HepG2 (cell line): ENCODE data around the gene MYPN. TPM values are rescaled to one million over a fixed set of nuclear protein-coding genes. Genes with fewer than 3 reads are reported as not detected.

ENCODE experiments used
- ATAC-seq: fragments of 200-7000 bp; cut with Tn5 transposase; 3 replicates; pipeline ENCODE4 v1.9.1; 2020; ENCODE audit warnings: mild to moderate bottlenecking, moderate library complexity
- BruUV-seq: library from RNA; stranded (reverse); fragments of 400-500 nt; replicated peaks from 2 replicates; lab custom pipeline; 2021; lab: Mats Ljungman, UMichigan
- CTCF ChIA-PET: fragments of 300-600 bp; formaldehyde crosslinking; extraction: SDS; loops from one replicate; lab custom pipeline; 2021; ENCODE audit warnings: low total read pairs, inconsistent platforms, low intra/inter-chr PET ratio; lab: Yijun Ruan, JAX
- POLR2A ChIA-PET: fragments of 350-600 bp; sonication (Branson Sonifier 250); formaldehyde crosslinking; loops from one replicate; lab custom pipeline; 2020; ENCODE audit warnings: antibody characterized with exemption, inconsistent platforms; lab: Yijun Ruan, JAX
- DNase-seq: peaks from one replicate; pipeline ENCODE4 v3.0.0-alpha.2; 2015; ENCODE audit warnings: low spot score
- FAIRE-seq: peaks from 3 replicates; lab custom pipeline; 2011; peaks lifted over from hg19 to GRCh38; lab: Jason Lieb, UNC
- H2AFZ ChIP-seq: one replicate; pipeline ENCODE4 v1.6.1; 2011; ENCODE audit warnings: low read length, inconsistent platforms
- H3K27ac ChIP-seq: fragments of 300-600 bp; 3 replicates; pipeline ENCODE4 v1.8.0; 2011; ENCODE audit warnings: mixed run types, mild to moderate bottlenecking, mixed read lengths, low read length, inconsistent platforms; ENCODE audit not compliant: insufficient read depth; ENCODE audit errors: extremely low read length
- H3K27me3 ChIP-seq, 2 experiments: fragments of 200-600 bp in 1 of 2; 2 replicates in 1 of 2; 3 replicates in 1 of 2; pipeline versions ENCODE4 v1.6.0 to v1.8.0; 2011; ENCODE audit warnings: low read length in 2 of 2, mild to moderate bottlenecking in 2 of 2, moderate library complexity in 2 of 2, inconsistent platforms in 1 of 2; ENCODE audit not compliant: insufficient read depth in 2 of 2, control insufficient read depth in 1 of 2
- H3K36me3 ChIP-seq, 2 experiments: fragments of 200-600 bp in 1 of 2; replicated peaks in 1 of 2; 2 replicates in 1 of 2; 3 replicates in 1 of 2; pipeline versions ENCODE4 v1.5.1 to v1.8.0; 2011; ENCODE audit warnings: low read length in 2 of 2, inconsistent platforms in 1 of 2; ENCODE audit not compliant: insufficient read depth in 2 of 2, control insufficient read depth in 1 of 2
- H3K4me1 ChIP-seq: 2 replicates; pipeline ENCODE4 v1.5.1; 2012; ENCODE audit warnings: low read length, inconsistent platforms; ENCODE audit not compliant: insufficient read depth
- H3K4me2 ChIP-seq: 2 replicates; pipeline ENCODE4 v1.6.0; 2011; ENCODE audit warnings: low read depth, low read length, inconsistent platforms
- H3K4me3 ChIP-seq, 3 experiments: fragments of 200-600 bp in 1 of 3; sonication (generic), shearing (Covaris generic) in 1 of 3; replicated peaks in 1 of 3; 2 replicates each; pipeline ENCODE4 v1.5.1; 2011 to 2016; ENCODE audit warnings: low read length in 3 of 3, inconsistent platforms in 2 of 3, low read depth in 2 of 3, mild to moderate bottlenecking in 2 of 3, control low read depth in 1 of 3, mixed read lengths in 1 of 3; ENCODE audit not compliant: insufficient read depth in 1 of 3
- H3K79me2 ChIP-seq: one replicate; pipeline ENCODE4 v1.6.1; 2011; ENCODE audit warnings: low read length, inconsistent platforms; ENCODE audit not compliant: insufficient read depth
- H3K9ac ChIP-seq: 2 replicates; pipeline ENCODE4 v1.6.0; 2011; ENCODE audit warnings: mild to moderate bottlenecking, low read depth, low read length, inconsistent platforms; ENCODE audit not compliant: insufficient read depth
- H3K9me3 ChIP-seq: 2 replicates; pipeline ENCODE4 v1.5.1; 2012; ENCODE audit warnings: mild to moderate bottlenecking, low read length
- H4K20me1 ChIP-seq: 2 replicates; pipeline ENCODE4 v1.6.0; 2011; ENCODE audit warnings: inconsistent platforms, mild to moderate bottlenecking, low read length, moderate library complexity; ENCODE audit not compliant: insufficient read depth
- ESRRA ChIP-seq: sonication (generic); formaldehyde crosslinking; IDR thresholded peaks from 2 replicates; pipeline ENCODE4 v1.5.1; 2020; ENCODE audit warnings: mild to moderate bottlenecking, low read depth, missing genetic modification reagents
- PRPF4 ChIP-seq: fragments of 200-400 bp; formaldehyde crosslinking; IDR thresholded peaks from 2 replicates; pipeline ENCODE4 v1.6.1; 2016; ENCODE audit warnings: low read length, low read depth; ENCODE audit not compliant: poor library complexity, severe bottlenecking
- RBM22 ChIP-seq: fragments of 200-400 bp; formaldehyde crosslinking; optimal IDR thresholded peaks from 2 replicates; pipeline ENCODE3; 2017; ENCODE audit warnings: mild to moderate bottlenecking, low read length, moderate library complexity
- SCMH1 ChIP-seq: sonication (generic); formaldehyde crosslinking; IDR thresholded peaks from 2 replicates; pipeline ENCODE4 v1.9.0; 2021; ENCODE audit warnings: missing genetic modification reagents, mild to moderate bottlenecking, borderline replicate concordance
- SIX1 ChIP-seq: sonication (generic); formaldehyde crosslinking; IDR thresholded peaks from 2 replicates; pipeline ENCODE4 v1.4.0; 2020; ENCODE audit warnings: missing genetic modification reagents, borderline replicate concordance
- SOX5 ChIP-seq: IDR thresholded peaks from 2 replicates; pipeline ENCODE4 v1.6.1; 2016; ENCODE audit warnings: borderline replicate concordance
- ZNF138 ChIP-seq: sonication (generic); formaldehyde crosslinking; IDR thresholded peaks from 2 replicates; pipeline ENCODE4 v1.5.0; 2020; ENCODE audit warnings: mild to moderate bottlenecking, low read depth, missing genetic modification reagents
- ZNF234 ChIP-seq: sonication (generic); formaldehyde crosslinking; conservative IDR thresholded peaks from 2 replicates; pipeline ENCODE4 v1.5.1; 2020; ENCODE audit warnings: mild to moderate bottlenecking, missing genetic modification reagents
- ZNF256 ChIP-seq: sonication (generic); formaldehyde crosslinking; conservative IDR thresholded peaks from 2 replicates; pipeline ENCODE4 v1.4.0; 2020; ENCODE audit warnings: missing genetic modification reagents
- ZNF331 ChIP-seq: sonication (generic); formaldehyde crosslinking; IDR thresholded peaks from 2 replicates; pipeline ENCODE4 v1.4.0; 2020; ENCODE audit warnings: missing genetic modification reagents
- ZNF431 ChIP-seq: sonication (generic); formaldehyde crosslinking; IDR thresholded peaks from 2 replicates; pipeline ENCODE4 v1.9.0; 2022; ENCODE audit warnings: missing genetic modification reagents, low read depth, mild to moderate bottlenecking, borderline replicate concordance
- ZNF773 ChIP-seq: sonication (generic); formaldehyde crosslinking; IDR thresholded peaks from 2 replicates; pipeline ENCODE4 v1.4.0; 2020; ENCODE audit warnings: missing genetic modification reagents, borderline replicate concordance
- in situ Hi-C: cut with HindIII; loops from 2 replicates; pipeline ENCODE4 v1.10.0; 2017; ENCODE audit warnings: low pct_unique_long_range_greater_than_20kb; ENCODE audit not compliant: extremely low pct_ligation_motif_present
- intact Hi-C: fragments of 100-400 bp; cut with micrococcal nuclease; formaldehyde crosslinking; loops from one replicate; pipeline ENCODE4 v1.10.0; 2022; ENCODE audit not compliant: unreplicated experiment
- polyA plus RNA-seq, 8 experiments: library from polyadenylated mRNA; depleted of rRNA in 3 of 8; stranded (reverse) in 7 of 8; unstranded in 1 of 8; fragments of >200 nt; fragmentation: Illumina TruSeq in 4 of 8; extraction: Trizol in 4 of 8; gene quantifications; 2 replicates each; pipeline versions ENCODE4 v1.2.1 to v1.2.3, GENCODE V29; 2011 to 2016; ENCODE audit warnings: low read depth in 4 of 8, missing spikeins in 1 of 8, mixed read lengths in 1 of 8; ENCODE audit not compliant: insufficient read depth in 1 of 8
- total RNA-seq, 5 experiments: library from RNA; depleted of rRNA; stranded (reverse); fragments of >200 nt; fragmentation: Illumina TruSeq; extraction: Trizol; gene quantifications; 2 replicates each; pipeline ENCODE4 v1.2.3, GENCODE V29; 2016; ENCODE audit warnings: low read depth in 1 of 5
- TF ChIP-seq, protein P1 (sequence below): sonication (generic); formaldehyde crosslinking; IDR thresholded peaks from 2 replicates; pipeline ENCODE4 v1.5.0; 2020; ENCODE audit warnings: missing genetic modification reagents
- TF ChIP-seq, protein P2 (sequence below): sonication (generic); formaldehyde crosslinking; IDR thresholded peaks from 2 replicates; pipeline ENCODE4 v1.5.1; 2020; ENCODE audit warnings: mild to moderate bottlenecking, missing genetic modification reagents
- TF ChIP-seq, protein P3 (sequence below): sonication (generic); formaldehyde crosslinking; IDR thresholded peaks from 2 replicates; pipeline ENCODE4 v1.8.1; 2023; ENCODE audit warnings: mild to moderate bottlenecking, missing genetic modification reagents
- TF ChIP-seq, protein P4 (sequence below): sonication (generic); formaldehyde crosslinking; IDR thresholded peaks from 2 replicates; pipeline ENCODE4 v1.5.0; 2020; ENCODE audit warnings: missing genetic modification reagents

MYPN gene
- total and polyA plus RNA-seq, 2 of the 13 experiments (the other 11 are each of a cell fraction or from before 2014, with no cell fraction given): not detected

DNA sequence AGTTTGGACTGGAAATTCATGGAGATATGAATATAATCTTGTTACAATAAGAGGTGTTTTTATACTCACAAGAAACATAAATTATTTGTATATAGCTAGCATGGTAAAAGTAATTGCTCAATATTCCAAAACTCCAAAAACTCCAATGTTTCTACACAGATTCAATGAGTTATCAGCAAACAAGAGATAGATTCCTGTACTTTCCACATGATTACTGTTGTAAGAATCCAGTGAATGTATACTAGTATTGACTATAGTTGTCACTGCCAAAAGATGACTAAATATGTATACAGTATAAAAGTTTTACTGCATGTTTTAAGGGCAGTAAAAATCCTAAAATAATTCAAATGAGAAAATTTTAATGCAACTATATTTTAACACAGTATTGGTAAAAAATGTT is 111.9 kb downstream of the MYPN start:
- CTCF ChIA-PET: no interaction called here

More for the DNA sequence above, 111.9 kb downstream of the MYPN start:
- Histone ChIP-seq H3K4me1 (no peaks in the 10 kb centered on the region), H3K27me3 (peaks cover 0 to 5% of the 10 kb centered on the region in 2 experiments; a peak in 1 of 5 replicates), H3K9me3 (no peaks in the 10 kb centered on the region), H3K36me3 (no peaks in the 10 kb centered on the region), H3K4me3 (no peak overlapping the region), H3K4me2 (no peak overlapping the region), H2AFZ (no peak overlapping the region), H3K79me2 (no peaks in the 10 kb centered on the region), H3K9ac (no peak overlapping the region), H4K20me1 (no peaks in the 10 kb centered on the region), H3K27ac (no peak overlapping the region)
- no peak for ATAC-seq
- no peak for FAIRE-seq
- intact Hi-C loops (no loop called here), in situ Hi-C loops (no loop called here)
- no peak for DNase-seq
- no TSS peak for BruUV-seq
- POLR2A ChIA-PET: no interaction called here
- TF ChIP-seq SCMH1 (no peak), PRPF4 (no peak), ZNF138 (CRISPR knock-in tag) (no peak), RBM22 (no peak), ZNF331 (CRISPR knock-in tag) (no peak), ZNF431 (CRISPR knock-in tag) (no peak), ZNF256 (CRISPR knock-in tag) (no peak), ESRRA (CRISPR knock-in tag) (no peak), SIX1 (CRISPR knock-in tag) (no peak), SOX5 (CRISPR knock-in tag) (no peak), ZNF773 (CRISPR knock-in tag) (no peak), ZNF234 (CRISPR knock-in tag) (no peak)
- TF ChIP-seq, protein P1, sequence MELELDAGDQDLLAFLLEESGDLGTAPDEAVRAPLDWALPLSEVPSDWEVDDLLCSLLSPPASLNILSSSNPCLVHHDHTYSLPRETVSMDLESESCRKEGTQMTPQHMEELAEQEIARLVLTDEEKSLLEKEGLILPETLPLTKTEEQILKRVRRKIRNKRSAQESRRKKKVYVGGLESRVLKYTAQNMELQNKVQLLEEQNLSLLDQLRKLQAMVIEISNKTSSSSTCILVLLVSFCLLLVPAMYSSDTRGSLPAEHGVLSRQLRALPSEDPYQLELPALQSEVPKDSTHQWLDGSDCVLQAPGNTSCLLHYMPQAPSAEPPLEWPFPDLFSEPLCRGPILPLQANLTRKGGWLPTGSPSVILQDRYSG (CRISPR knock-in tag): no peak
- TF ChIP-seq, protein P2, sequence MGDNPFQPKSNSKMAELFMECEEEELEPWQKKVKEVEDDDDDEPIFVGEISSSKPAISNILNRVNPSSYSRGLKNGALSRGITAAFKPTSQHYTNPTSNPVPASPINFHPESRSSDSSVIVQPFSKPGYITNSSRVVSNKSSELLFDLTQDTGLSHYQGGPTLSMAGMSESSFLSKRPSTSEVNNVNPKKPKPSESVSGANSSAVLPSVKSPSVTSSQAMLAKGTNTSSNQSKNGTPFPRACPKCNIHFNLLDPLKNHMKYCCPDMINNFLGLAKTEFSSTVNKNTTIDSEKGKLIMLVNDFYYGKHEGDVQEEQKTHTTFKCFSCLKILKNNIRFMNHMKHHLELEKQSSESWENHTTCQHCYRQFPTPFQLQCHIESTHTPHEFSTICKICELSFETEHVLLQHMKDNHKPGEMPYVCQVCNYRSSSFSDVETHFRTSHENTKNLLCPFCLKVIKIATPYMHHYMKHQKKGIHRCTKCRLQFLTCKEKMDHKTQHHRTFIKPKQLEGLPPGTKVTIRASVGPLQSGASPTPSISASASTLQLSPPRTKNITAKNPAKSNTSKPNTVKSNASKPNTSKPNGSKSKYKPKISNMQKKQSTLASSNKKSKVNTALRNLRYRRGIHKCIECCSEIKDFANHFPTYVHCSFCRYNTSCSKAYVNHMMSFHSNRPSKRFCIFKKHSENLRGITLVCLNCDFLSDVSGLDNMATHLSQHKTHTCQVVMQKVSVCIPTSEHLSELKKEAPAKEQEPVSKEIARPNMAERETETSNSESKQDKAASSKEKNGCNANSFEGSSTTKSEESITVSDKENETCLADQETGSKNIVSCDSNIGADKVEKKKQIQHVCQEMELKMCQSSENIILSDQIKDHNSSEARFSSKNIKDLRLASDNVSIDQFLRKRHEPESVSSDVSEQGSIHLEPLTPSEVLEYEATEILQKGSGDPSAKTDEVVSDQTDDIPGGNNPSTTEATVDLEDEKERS: no peak
- TF ChIP-seq, protein P3, sequence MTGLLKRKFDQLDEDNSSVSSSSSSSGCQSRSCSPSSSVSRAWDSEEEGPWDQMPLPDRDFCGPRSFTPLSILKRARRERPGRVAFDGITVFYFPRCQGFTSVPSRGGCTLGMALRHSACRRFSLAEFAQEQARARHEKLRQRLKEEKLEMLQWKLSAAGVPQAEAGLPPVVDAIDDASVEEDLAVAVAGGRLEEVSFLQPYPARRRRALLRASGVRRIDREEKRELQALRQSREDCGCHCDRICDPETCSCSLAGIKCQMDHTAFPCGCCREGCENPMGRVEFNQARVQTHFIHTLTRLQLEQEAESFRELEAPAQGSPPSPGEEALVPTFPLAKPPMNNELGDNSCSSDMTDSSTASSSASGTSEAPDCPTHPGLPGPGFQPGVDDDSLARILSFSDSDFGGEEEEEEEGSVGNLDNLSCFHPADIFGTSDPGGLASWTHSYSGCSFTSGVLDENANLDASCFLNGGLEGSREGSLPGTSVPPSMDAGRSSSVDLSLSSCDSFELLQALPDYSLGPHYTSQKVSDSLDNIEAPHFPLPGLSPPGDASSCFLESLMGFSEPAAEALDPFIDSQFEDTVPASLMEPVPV: no peak
- TF ChIP-seq, protein P4, sequence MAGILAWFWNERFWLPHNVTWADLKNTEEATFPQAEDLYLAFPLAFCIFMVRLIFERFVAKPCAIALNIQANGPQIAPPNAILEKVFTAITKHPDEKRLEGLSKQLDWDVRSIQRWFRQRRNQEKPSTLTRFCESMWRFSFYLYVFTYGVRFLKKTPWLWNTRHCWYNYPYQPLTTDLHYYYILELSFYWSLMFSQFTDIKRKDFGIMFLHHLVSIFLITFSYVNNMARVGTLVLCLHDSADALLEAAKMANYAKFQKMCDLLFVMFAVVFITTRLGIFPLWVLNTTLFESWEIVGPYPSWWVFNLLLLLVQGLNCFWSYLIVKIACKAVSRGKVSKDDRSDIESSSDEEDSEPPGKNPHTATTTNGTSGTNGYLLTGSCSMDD (CRISPR knock-in tag): no peak
